ENCODE measurements around the gene MAEL. TPM values are rescaled to one million over a fixed set of nuclear protein-coding genes. Genes with fewer than 3 reads are reported as not detected.

Gene MAEL
- total RNA-seq, 4 donors from 2014 or later, result not detected

GRCh38 chr1:167033646-167034045, 44.6 kb downstream of the MAEL start:
- H3K36me3 ChIP-seq, result no peaks in the 10 kb centered on the region
- no peak for DNase-seq
- TF ChIP-seq, protein P1, sequence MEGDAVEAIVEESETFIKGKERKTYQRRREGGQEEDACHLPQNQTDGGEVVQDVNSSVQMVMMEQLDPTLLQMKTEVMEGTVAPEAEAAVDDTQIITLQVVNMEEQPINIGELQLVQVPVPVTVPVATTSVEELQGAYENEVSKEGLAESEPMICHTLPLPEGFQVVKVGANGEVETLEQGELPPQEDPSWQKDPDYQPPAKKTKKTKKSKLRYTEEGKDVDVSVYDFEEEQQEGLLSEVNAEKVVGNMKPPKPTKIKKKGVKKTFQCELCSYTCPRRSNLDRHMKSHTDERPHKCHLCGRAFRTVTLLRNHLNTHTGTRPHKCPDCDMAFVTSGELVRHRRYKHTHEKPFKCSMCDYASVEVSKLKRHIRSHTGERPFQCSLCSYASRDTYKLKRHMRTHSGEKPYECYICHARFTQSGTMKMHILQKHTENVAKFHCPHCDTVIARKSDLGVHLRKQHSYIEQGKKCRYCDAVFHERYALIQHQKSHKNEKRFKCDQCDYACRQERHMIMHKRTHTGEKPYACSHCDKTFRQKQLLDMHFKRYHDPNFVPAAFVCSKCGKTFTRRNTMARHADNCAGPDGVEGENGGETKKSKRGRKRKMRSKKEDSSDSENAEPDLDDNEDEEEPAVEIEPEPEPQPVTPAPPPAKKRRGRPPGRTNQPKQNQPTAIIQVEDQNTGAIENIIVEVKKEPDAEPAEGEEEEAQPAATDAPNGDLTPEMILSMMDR (IDR thresholded peaks at IDR 0.05), result no peak
- H3K9me3 ChIP-seq, result no peaks in the 10 kb centered on the region
- no peak overlapping the region for H3K27ac ChIP-seq
- intact Hi-C loops (cut with DNase I), result no loop called here
- H3K4me1 ChIP-seq, result no peaks in the 10 kb centered on the region
- 37 to 50% methylated on average over 2 of the region's 2 CpGs for WGBS, 2 donors
- peaks cover 0 to 15% (median 0%) of the 10 kb centered on the region in 4 donors for H3K27me3 ChIP-seq
- no peak overlapping the region for H3K4me3 ChIP-seq

- 9 to 18% methylated on average over 14 of the region's 21 CpGs for WGBS, 2 donors
- Histone ChIP-seq H3K4me1 (peaks cover 0 to 12% (median 0%) of the 10 kb centered on the region in 3 donors), H3K9me3 (no peaks in the 10 kb centered on the region), H3K27ac (peak overlapping the region in 1 of 4 donors; percentile 34), H3K27me3 (peaks cover 0 to 28% (median 0%) of the 10 kb centered on the region in 4 donors), H3K36me3 (no peaks in the 10 kb centered on the region), H3K4me3 (peak overlapping the region; percentile 18 to 62 (median 40))
- no peak for TF ChIP-seq POLR2A (IDR thresholded peaks at IDR 0.05)
- TF ChIP-seq, protein P1 (IDR thresholded peaks at IDR 0.05), result peak in 1 of 6 experiments; percentile 17
- intact Hi-C loops (cut with DNase I), result no loop called here
- DNase-seq, result no peak
Measured at GRCh38 chr1:167043752-167044488, 54.8 kb downstream of the MAEL start.

DNA sequence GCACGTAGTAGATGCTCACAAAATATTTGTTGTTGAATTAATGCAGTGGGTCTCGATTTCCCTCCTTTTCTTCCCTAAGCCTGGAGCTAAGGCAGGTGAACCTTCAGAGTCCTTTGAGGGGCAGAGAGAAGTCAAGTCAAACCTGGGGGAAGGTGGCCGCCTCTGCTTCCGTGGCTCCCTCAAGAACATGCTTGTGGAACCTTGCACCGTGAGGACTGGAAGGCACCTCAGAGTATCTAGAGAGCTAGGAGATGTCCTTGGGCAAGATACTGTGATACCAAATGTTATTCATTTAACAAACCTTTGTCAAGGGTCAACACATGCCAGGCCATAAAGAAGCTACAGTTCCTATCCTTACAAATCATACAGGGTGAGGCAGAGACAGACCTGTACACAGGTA, 62.8 kb downstream of the MAEL start:
- no peak for TF ChIP-seq POLR2A (IDR thresholded peaks at IDR 0.05)
- TF ChIP-seq, protein P1 (IDR thresholded peaks at IDR 0.05), result no peak
- H3K27me3 ChIP-seq, result peaks cover 0 to 15% (median 0%) of the 10 kb centered on the region in 4 donors
- no peaks in the 10 kb centered on the region for H3K36me3 ChIP-seq
- H3K4me3 ChIP-seq, result no peak overlapping the region
- no peak for DNase-seq
- no peaks in the 10 kb centered on the region for H3K9me3 ChIP-seq
- H3K4me1 ChIP-seq, result no peaks in the 10 kb centered on the region
- whole genome bisulfite sequencing, 2 donors, result 80 to 92% methylated on average over 2 to 5 of the region's 5 CpGs
- no peak overlapping the region for H3K27ac ChIP-seq
- intact Hi-C loops (cut with DNase I), result no loop called here

- Histone ChIP-seq H3K27ac (no peak overlapping the region), H3K4me3 (no peak overlapping the region), H3K4me1 (no peaks in the 10 kb centered on the region), H3K27me3 (peaks cover 0 to 15% (median 0%) of the 10 kb centered on the region in 4 donors), H3K36me3 (no peaks in the 10 kb centered on the region), H3K9me3 (no peaks in the 10 kb centered on the region)
- WGBS, 2 donors, result 71 to 95% methylated on average over 4 to 8 of the region's 8 CpGs
- intact Hi-C loops (cut with DNase I), result no loop called here
- DNase-seq, result no peak
- TF ChIP-seq, protein P1 (IDR thresholded peaks at IDR 0.05), result peak in 2 of 6 experiments; percentile 6 to 27
- no peak for TF ChIP-seq POLR2A (IDR thresholded peaks at IDR 0.05)
Measured at GRCh38 chr1:167052389-167052788, 63.3 kb downstream of the MAEL start.

DNA sequence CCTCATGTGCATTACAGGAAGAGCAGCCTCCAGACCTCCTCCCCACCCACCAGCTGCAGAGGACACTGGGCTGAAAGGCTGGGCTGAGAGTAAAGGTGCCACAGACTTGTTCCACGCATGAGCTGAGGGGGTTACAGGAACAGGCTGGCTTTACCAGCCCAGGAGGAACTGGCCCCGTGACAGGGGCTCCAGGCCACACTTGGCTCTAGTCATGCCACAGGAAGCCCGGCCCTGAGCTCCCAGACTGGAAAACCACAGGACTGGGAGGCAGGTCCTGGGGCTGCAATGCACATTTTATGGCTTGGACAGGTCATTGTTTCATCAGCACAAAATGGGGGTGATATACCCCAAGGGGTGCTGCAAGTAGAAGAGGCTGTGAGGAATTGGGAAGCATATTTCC, 65.5 kb downstream of the MAEL start:
- H3K4me1 ChIP-seq, result peaks cover 8 to 9% (median 8%) of the 10 kb centered on the region in 3 donors
- H3K36me3 ChIP-seq, result no peaks in the 10 kb centered on the region
- WGBS, 2 donors, result 57% methylated on average over 3 of the region's 3 CpGs; no CpG with 5 or more reads in 1 of the 2 donors
- no peak overlapping the region for H3K4me3 ChIP-seq
- peaks cover 0 to 12% (median 0%) of the 10 kb centered on the region in 4 donors for H3K27me3 ChIP-seq
- H3K27ac ChIP-seq, result no peak overlapping the region
- DNase-seq, result no peak
- TF ChIP-seq, protein P1 (IDR thresholded peaks at IDR 0.05), result no peak
- TF ChIP-seq POLR2A (IDR thresholded peaks at IDR 0.05), result no peak
- no peaks in the 10 kb centered on the region for H3K9me3 ChIP-seq
- intact Hi-C loops (cut with DNase I), result no loop called here
